GM11168 (cell line): Measurements from ENCODE around the gene DOLPP1.
"Not testable (repeated sequence)": the region's sequence is repeated elsewhere in the genome, so short reads cannot be mapped to it uniquely, and the experiment has no call there.

Source experiments
- in situ Hi-C: fragments of 300-500 bp; cut with MboI; formaldehyde crosslinking; loops from one replicate; pipeline ENCODE4 v1.12.0; 2022; ENCODE audit warnings: low sequenced_read_pairs; ENCODE audit not compliant: unreplicated experiment

The DOLPP1 gene

GRCh38 chr9:129109952-129110739 is 29.2 kb downstream of the DOLPP1 start:
- in situ Hi-C loops, result no loop called here

- in situ Hi-C loops, result no loop called here
Observed at GRCh38 chr9:129110740-129111527, 30.0 kb downstream of the DOLPP1 start, which contains the start of the genes CRAT and PTPA. CRAT (minus strand) TSS chr9:129110793; CDS start chr9:129110509, 284 bp downstream. PTPA (plus strand) TSS chr9:129111415; CDS start chr9:129111601, 186 bp downstream.

GRCh38 chr9:129111528-129112151 is 30.7 kb downstream of the DOLPP1 start:
- in situ Hi-C loops, result no loop called here

GRCh38 chr9:129112526-129112925 is 31.6 kb downstream of the DOLPP1 start:
- in situ Hi-C loops, result not testable (repeated sequence)

GRCh38 chr9:129113645-129114304 is 32.9 kb downstream of the DOLPP1 start:
- in situ Hi-C loops, result no loop called here

- in situ Hi-C loops, result no loop called here
Observed at GRCh38 chr9:129118799-129119198, 37.9 kb downstream of the DOLPP1 start.

GRCh38 chr9:129121483-129121882 is 40.6 kb downstream of the DOLPP1 start:
- in situ Hi-C loops, result loop anchor here (5.0 kb wide), 1 partner anchor 491 kb away; no protein-coding TSS in a partner anchor

- in situ Hi-C loops, result loop anchor here (5.0 kb wide), 1 partner anchor 490 kb away; no protein-coding TSS in a partner anchor
Observed at GRCh38 chr9:129122133-129122532, 41.2 kb downstream of the DOLPP1 start.

- in situ Hi-C loops, result loop anchor here (5.0 kb wide), 1 partner anchor 489 kb away; no protein-coding TSS in a partner anchor
Observed at GRCh38 chr9:129122976-129123375, 42.1 kb downstream of the DOLPP1 start.

GRCh38 chr9:129124506-129125069 is 43.7 kb downstream of the DOLPP1 start:
- in situ Hi-C loops, result loop anchor here (5.0 kb wide), 1 partner anchor 488 kb away; no protein-coding TSS in a partner anchor

GRCh38 chr9:129125478-129125877 is 44.6 kb downstream of the DOLPP1 start:
- in situ Hi-C loops, result no loop called here

- in situ Hi-C loops, result no loop called here
Observed at GRCh38 chr9:129126749-129127618, 46.1 kb downstream of the DOLPP1 start.

GRCh38 chr9:129128689-129129088 is 47.8 kb downstream of the DOLPP1 start:
- in situ Hi-C loops, result no loop called here

GRCh38 chr9:129130271-129130670 is 49.4 kb downstream of the DOLPP1 start:
- in situ Hi-C loops, result not testable (repeated sequence)

GRCh38 chr9:129130791-129131190 is 49.9 kb downstream of the DOLPP1 start:
- in situ Hi-C loops, result no loop called here

- in situ Hi-C loops, result no loop called here
Observed at GRCh38 chr9:129131300-129132145, 50.6 kb downstream of the DOLPP1 start.

GRCh38 chr9:129133082-129133481 is 52.2 kb downstream of the DOLPP1 start:
- in situ Hi-C loops, result no loop called here

- in situ Hi-C loops, result no loop called here
Observed at GRCh38 chr9:129135476-129135875, 54.6 kb downstream of the DOLPP1 start.
